Putamen (tissue), 1 donor: ENCODE measurements around the gene ERC1.

Experiments
- DNase-seq: peaks from one replicate; pipeline ENCODE4 v3.0.0-alpha.2; 2016; ENCODE audit warnings: low spot score

The ERC1 gene

DNA sequence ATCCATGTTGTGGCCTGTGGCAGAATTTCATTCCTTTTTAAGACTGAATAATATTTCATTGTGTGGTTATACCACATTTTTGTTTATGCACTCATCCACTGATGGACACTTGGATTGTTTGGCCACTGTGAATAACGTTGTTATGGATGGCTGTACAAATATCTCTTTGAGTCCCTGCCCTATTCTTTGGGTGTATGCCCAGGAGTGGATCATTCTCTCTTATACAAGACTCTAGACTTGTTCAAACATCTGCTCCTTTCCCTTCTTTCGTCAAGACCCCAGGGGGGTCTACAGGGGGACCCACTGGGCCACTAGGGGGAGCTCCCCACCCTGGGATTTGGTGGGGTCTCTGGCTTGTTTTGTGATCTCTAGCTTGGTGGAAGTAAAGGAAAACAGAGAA, 526.0 kb downstream of the ERC1 start:
- DNase-seq: no peak

DNA sequence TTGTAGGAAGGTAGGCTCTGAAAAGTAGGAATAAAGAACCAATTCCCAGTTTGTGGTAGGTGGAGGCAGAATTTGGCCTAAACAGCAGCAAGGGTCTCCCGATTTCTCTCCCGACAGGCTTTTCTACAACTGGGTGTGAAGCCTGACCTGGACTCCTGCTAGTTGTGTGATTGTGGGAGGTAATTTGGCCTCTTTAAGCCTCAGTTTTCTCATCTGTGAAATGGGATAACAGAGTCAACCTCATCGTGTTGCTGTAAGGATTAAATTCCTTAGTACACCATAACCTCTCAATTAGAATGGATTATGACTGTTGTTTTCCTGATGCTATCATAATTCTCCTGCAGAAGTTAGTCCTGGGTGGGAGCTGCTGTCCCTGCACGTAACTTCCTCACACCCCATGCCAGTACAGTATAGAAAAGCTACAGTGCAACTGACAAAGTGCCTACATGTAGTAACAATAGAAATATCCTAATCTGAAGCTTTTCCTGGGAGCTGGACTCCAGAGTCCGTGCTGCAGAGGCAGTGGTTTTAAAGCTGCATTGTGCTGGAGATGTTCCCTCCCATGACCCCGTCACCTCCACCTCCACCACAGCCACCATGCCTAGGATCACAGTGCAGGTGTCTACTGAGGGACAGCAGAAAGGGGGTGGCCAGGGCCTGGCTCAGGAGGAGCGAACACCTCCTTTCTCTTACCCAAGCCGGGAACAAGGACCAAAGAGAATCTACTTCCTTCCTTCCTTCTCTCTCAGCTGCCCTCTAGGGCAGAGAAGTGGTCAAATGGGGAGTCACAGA, 526.9 kb downstream of the ERC1 start:
- no peak for DNase-seq

DNA sequence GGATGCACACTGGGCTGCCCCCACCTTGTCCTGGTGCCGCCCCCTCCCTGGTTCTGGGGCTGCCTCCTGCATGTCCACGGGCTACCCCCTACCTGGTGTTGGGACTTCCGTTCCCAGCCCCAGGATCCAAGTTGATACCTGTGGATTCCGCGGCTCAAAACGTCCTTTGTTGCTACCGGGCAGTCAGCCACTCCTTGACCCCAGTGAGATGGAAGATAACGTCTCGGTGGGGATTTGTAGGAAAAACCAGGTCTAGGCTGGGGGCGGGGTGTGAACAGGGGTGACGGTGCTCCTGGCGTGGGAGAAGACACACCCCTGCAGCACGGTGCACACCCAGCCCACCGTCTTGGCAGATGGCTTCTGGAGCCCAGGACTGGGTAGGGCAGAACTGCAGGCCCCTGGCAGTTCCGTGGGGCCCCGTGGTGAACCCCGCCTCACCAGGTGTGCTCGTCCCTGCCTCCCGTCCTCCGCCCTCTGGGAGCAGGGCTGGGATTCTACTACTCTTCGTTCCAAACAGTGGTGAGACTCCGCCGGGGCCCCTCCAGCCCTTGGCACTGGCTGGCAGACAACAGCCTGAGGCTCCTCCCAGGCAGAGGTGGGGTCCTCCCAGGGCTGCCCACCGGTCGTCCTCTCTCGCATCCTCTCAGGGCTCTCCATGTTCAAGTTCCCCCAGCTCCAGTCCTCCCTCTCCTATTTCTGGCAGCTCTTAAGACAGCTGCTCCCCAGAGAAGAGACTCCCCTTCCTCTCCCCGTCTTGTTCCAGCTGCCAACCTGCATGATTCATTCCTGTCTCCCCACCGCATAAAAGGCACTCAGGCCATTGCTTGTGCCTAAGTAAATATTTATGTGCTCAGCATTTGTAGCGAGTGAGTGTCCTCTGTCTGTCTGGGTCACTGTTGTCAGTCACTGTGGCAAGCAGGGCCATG, 527.8 kb downstream of the ERC1 start:
- no peak for DNase-seq

DNA sequence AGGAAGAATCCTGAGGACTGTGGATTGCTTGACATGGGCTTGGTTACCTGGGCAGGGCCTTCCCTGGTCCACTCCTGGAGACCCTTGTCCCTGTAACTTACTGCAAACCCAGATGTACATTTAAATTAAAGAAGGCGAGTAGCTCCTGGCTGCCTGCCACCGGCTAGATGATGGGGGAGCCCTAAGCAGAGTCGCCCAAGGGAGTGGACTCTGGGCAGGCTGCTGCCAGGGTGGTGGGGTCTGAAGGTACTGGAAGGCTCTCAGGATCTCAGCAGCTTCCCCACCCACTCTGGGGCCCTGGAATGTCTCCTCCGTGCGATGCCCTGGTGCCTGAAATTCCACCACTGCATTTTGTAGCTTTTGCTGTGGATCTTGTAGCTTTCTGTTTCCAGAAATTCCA, 528.6 kb downstream of the ERC1 start:
- DNase-seq: no peak

DNA sequence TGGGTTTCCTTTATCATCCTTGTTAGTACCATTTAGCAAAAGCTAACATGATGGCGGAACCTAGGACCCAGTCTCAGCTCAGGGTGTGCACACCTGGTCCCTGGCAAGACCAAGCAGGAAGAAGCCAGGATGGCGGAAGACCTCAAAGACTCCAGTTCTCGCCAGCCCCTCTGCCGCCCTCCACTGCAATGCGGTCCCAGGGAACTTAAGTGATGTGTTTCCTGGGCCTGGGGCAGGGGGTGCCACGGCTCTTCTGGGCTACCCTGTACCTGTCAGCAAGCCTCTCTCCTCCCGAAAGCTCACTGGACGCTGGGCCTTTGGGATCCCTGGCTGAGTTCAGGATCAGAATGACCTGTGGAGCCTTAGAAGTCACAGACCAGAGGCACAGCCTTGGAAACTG, 532.0 kb downstream of the ERC1 start:
- DNase-seq: no peak

DNA sequence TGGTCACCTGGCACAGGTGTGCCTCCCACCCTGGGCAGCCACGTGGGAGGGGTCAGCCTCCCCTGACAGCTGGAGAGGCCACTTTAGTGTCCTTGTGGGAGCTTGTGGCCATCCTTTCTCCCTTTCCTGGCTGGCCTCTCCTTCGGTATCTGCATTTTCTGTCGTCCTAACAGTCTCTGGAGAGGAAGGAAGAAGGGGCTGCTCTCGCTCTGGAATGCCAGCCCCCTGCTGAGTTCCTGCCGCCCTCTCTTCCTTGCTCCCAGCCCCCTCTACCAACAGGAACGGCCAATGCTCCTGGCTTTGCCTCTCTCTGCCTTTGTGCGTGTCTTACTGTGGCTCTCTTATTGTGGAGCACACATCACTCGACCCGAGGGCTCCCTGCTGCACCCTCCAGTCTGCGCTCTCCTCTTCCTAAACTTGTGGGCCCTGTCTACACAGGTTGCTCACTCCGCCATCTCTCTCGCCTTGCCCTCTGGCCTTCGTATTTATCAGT, 532.6 kb downstream of the ERC1 start:
- DNase-seq: no peak

DNA sequence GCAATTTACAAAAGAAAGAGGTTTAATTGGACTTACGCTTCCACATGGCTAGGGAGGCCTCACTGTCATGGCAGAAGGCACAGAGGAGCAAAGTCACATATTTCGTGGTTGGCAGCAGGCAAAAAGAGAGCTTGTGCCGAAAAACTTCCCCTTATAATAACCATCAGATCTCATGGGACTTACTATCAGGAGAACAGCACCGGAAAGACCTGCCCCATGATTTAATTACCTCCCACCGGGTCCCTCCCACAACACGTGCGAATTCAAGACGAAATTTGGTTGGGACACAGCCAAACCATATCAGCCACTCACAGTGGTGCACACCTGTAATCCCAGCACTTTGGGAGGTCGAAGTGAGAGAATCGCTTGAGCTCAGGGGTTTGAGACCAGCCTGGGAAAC, 534.8 kb downstream of the ERC1 start:
- DNase-seq: no peak

DNA sequence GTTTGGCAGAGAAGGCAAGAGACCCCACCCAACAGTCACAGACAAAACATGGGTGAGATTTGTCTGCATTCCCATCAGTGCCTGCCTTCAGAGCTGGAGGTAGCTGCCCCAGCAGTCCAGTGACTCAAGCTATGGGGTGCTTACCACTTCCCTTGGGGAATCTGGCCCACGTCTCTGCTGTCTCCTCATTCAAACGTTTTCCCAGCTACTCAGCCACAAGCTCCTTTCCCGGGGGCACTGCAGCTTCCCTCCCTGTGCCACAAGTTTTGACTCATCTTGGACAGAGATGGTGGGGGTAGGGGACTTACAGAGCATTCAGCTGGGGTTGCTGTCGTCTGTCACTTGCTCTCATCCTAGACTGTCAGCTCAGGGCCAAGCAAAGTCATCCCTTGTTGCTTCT, 536.8 kb downstream of the ERC1 start:
- no peak for DNase-seq

DNA sequence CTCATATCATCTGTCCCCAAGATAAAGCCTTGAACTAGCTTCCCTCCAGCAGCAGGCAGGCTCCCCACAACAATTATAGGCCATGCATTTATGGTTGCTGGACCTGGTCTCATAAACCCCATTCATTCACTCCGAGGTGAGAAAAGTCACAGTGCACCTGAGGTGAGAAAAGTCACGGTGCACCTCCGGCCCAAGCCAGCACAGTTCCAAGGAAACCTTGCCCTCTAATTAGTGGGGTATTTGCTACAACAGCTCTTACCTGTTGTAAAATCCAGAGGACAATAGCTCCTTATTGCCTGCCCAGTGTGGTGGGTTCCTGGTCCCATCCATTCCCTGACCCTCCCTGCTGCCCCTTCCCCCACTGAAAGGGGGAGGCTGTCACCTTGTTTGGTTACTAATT, 537.8 kb downstream of the ERC1 start:
- no peak for DNase-seq

DNA sequence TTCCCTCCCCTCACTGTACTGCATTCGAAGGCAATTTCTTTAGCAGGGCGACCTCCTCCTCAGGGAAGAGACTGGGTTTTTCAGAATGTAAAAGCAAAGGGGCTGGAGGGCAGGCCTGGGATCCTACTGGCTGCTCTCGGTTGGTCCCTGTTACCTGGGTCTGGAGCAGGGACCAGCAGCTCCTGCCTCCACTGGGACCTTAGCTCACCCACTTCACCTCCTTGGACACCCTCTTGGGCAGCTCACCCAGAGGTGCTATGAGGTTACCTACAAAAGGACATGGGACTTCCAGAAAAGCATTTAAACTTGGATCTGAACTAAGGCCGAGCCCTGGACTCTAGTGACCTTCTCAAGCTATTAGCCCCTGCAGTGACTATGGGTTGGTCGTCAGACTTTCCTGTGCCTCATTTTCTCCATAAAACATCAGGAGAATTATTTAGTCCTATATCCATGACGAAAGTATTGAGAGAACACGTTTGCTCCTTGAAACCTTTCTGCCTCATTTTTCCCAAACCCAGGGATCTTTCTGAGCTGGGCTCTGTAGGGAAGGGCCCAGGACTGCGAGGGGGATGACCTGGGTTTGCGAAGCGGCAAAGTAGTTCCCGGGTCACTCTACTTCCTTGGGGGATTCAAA, 538.3 kb downstream of the ERC1 start:
- DNase-seq: no peak

DNA sequence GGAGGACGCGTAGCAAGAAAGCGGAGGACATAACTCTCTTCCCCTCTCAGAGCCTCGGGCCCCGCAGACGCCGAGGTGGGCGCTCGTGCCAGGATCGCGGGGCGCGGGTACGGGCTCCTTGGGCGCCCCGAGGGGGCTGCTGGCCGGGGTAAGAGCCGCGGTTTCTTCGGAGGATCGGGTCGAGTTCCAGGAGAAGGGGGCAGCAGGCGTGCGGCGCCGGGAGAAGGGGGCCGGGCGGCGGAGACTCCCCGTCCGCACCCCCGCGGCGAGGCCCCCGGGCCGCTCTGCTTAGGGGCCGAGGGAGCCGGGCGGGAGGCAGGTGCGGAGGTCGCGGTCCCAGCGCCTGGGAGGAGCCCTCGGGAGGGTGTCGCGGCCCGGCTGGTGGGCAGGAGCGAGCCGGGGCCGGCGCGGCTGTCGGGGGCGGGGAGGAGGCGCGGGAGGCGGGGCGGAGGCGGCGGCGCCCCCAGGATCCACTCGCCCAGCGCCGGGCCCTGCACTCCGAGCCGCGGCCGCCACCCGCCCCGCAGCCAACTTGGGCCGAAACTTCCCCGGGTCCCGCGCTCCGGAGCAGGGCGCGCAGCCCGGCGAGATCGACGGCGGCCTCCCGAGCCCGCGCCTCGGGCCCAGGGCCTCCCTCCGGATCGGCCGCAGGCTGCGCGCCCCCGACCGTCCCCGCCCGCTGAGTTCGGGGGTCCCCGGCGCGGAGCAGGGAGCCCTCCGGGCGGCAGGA, 539.0 kb downstream of the ERC1 start:
- DNase-seq: no peak

DNA sequence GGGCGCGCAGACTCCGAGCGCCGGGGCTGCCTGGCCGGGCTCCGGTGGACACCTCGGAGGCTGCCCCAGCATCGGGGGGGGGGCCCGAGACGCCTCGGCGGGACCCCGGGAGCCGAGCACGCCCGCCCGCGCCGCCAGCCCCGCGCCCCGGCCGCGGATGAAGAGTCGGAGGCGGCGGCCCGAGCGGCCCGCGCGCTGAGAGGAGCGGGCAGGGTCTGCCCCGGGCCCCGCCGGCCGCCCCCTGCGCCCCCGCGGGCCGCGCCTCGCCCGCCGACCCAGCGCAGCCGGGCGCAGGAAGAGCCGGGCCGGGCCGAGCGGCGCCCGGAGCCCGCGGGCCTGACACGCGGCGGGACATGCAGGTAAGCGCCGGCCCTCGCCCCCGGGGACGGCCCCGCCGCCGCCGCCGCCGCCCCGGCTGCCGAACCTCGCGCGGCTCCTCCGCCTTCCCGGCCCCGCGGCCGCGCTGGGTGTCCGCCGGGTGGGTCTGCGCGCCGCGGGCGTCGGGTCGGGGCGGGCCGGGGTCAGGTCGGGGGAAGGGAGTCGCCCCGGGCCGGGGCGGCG, 539.6 kb downstream of the ERC1 start:
- DNase-seq: no peak

DNA sequence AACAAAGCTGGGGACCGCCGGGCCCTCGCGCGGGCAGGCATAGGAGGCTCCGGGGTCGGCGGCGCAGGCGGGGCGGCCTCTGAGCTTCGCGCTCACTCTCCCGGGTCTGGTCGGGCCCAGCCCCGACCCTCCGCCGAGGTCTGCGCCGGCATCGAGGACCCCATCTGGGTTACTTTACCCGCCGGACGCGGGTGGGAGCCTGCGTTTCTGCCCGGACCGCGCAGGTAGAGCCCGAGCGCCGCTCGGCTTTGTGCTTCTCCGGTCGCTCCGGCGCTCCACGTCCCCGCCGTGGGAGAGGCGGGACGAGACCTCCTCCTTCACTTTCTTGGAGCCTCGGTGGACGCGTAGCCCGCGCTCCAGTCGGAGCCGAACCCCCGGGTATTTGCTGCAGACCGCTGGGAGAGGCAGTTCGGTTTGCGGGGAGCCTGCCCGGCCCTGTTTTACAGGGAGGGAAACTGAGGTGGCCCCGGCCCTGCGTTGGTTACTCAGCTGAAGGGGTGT, 540.2 kb downstream of the ERC1 start:
- no peak for DNase-seq

DNA sequence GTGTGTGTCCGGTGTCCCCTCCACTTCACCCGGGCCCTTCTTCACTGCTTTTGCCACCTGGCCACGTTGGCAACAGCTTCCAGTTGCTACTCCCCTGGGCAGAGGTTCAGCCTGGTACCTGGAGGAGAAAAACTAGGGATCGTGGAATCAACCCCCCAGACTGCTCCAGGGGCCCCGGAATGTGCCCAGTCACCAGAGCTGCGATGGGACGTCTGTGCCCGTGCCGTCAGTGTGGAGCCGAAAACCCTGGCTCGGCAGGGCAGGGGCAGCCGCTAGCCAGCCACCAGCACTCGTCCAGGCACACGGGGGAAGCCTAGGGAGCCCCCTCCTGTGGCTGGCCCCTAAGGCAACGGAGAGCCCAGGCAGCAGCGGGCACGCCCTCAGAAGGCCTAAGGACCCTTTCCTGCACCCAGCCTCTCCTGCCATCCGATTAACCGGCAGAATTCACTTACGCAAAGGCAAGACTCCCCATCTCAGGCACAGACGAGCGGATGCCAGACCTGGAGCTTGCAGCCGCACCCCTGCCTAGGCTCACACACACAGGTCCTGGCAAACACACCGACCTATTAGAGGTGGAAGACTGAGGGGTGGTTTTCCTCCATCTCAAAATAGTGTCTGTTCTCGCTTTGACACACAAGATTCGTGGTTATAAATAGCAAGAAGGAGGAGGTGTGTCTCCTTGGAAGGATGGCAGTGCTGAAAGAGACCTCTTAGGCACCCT, 540.8 kb downstream of the ERC1 start:
- peak; percentile 56 for DNase-seq

DNA sequence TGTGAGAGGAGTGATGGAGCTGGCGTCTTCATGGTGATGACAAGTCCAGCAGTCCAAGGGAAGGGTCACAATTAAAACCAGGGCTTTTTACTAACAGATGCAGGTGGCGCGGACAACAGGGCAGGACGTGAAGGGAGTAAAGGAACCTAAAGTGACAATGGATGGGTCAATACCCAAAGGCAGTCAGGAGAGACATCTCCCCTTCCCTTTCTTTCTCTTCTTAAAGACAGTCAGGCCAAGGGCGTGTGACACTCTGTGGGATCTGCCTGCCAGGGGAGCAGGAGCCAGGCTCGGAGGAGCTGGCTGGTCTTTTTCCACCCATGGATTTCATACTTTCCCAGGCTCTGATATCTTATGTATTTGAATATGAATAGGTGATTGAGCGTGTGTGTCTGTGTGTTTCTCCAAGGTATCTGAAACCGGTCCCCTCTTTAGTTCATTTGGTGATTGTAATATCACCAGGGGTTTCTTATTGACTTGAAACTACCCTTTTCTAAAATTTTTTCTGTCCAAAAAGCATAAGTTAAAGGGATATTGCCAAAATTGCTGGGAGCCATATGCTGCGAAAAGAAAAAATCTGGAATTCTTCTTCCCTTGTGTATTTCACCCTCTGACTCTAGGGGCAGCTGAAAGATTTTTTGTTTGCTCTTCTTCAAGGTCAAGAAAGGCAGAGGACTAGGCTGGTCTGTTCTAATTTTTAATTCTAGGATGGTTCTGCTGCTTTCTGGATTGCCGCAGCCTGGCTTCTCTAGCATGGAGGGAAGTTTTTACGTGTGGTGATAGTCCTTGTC, 541.5 kb downstream of the ERC1 start:
- DNase-seq: no peak

DNA sequence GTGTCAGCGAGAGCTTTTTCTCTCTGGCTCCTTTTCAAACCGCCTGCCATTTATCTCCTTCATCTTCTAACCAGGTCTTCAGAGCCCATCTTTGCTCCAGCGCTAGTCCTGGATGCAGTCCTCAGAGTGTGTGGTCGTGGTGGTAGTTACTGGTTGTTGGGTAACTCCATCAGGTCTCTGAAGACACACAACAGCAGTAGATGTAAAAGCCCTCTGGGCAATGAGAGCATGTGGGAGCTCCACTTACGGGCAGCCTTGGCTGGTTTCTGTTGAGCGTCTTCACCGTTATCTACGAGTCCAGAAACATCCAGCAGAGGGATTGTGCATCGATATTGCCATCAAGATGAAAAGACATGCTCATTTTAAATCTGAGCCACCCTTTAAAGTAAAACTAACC, 542.2 kb downstream of the ERC1 start:
- DNase-seq: no peak

DNA sequence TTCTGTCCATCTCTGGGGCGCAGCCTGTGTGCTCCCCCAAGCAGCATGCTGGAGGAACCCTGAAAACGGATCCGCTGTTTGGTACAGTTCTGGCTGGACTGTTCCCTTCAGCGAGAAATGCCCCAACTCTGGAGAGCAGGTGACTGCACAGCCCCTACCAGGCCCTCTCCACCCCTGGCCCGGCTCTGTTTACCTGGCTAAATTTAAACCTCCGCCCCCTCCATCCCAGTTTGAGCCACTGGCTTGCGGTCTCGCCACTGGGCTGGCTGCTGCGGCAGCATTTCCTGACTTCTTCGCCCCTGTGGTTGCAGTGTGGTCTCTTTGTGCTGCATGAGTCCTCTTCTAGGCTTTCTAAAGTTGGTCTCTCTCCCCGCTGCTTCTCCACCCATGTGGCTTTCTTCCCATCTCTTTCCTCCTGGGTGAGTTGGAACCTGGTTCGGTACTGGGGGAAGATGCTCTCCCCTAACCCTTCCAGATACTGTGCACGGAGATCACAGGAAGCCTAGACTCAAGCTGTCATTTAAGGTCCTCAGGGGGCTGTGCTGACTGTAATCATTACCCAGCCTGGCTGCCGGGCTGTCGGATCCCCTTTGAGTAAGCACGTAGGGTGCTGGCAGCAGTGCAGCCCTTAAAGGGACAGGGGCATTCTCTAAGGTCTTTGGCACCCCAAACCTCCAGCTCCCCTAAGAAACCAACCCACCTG, 542.7 kb downstream of the ERC1 start:
- DNase-seq: no peak

DNA sequence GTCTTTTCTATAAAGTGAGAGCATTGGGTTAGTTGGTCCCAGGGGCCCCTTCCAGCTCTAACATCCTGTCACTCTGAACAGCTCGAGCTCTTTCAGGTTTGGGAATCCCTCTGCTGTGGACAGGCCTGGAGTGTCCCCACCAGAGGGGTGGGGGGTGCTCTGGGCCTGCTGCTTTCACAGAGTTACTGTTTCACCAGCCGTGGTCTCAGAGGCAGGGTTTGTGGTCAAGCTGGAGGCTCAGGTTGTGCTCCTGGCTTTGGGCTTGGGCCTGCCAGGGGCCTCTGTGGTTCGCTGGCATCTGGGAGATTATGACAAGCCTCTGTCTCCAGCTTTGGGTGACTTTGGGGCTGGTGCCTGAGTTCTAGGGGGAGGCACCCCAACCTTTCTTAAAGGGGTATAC, 543.7 kb downstream of the ERC1 start:
- no peak for DNase-seq

DNA sequence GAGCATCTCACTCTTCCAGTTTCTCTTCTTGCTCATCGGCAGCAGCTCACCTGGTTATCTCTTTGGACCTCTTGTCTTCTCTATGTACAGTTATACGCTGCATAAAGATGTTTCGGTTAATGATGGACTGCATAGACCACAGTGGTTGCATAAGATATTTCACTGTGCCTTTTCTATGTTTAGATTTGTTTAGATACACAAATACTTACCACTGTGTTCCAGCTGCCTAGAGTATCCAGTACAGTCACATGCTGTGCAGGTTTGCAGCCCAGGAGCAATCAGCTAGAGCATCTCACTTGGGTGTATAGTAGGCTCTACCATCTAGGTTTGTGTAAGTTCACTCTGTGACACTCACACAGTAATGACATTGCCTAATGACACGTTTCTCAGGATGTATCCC, 545.8 kb downstream of the ERC1 start:
- no peak for DNase-seq
